Measurements from ENCODE around the gene LEMD3.

The LEMD3 gene

GRCh38 chr12:65229441-65229840 is 60.1 kb downstream of the LEMD3 start:
- DNase-seq (ENCODE audit: low spot score), result no peak
- H3K4me3 ChIP-seq, result no peak overlapping the region
- TF ChIP-seq CTCF (IDR thresholded peaks at IDR 0.05), result no peak
- no peak overlapping the region for H3K27ac ChIP-seq

- no peak for DNase-seq (ENCODE audit: low spot score)
- H3K27ac ChIP-seq, result no peak overlapping the region
- no peak overlapping the region for H3K4me3 ChIP-seq
- TF ChIP-seq CTCF (IDR thresholded peaks at IDR 0.05), result peak; percentile 28
Measured at GRCh38 chr12:65232476-65233077, 63.2 kb downstream of the LEMD3 start.

GRCh38 chr12:65237153-65237552 is 67.8 kb downstream of the LEMD3 start:
- TF ChIP-seq CTCF (IDR thresholded peaks at IDR 0.05), result no peak
- no peak for DNase-seq (ENCODE audit: low spot score)
- Histone ChIP-seq H3K27ac (no peak overlapping the region), H3K4me3 (no peak overlapping the region)

GRCh38 chr12:65238609-65239008 is 69.2 kb downstream of the LEMD3 start:
- Histone ChIP-seq H3K27ac (no peak overlapping the region), H3K4me3 (no peak overlapping the region)
- TF ChIP-seq CTCF (IDR thresholded peaks at IDR 0.05), result no peak
- DNase-seq (ENCODE audit: low spot score), result no peak

GRCh38 chr12:65248656-65249633 is 79.6 kb downstream of the LEMD3 start:
- no peak for DNase-seq (ENCODE audit: low spot score)
- no peak for TF ChIP-seq CTCF (IDR thresholded peaks at IDR 0.05)
- no peak overlapping the region for H3K4me3 ChIP-seq
- H3K27ac ChIP-seq, result no peak overlapping the region

GRCh38 chr12:65252515-65252914 is 83.1 kb downstream of the LEMD3 start:
- H3K4me3 ChIP-seq, result no peak overlapping the region
- no peak for DNase-seq (ENCODE audit: low spot score)
- no peak for TF ChIP-seq CTCF (IDR thresholded peaks at IDR 0.05)
- no peak overlapping the region for H3K27ac ChIP-seq
